Osteoblast (primary cell): Measurements from ENCODE around the gene USH2A. TPM values are rescaled to one million over a fixed set of nuclear protein-coding genes. Genes with fewer than 3 reads are reported as not detected.

Experiments used
- DNase-seq: peaks from one replicate; pipeline ENCODE4 v3.0.0; 2011; ENCODE audit warnings: low spot score, mixed read lengths; ENCODE audit not compliant: insufficient read length; ENCODE audit errors: missing footprints
- H2AFZ ChIP-seq: 2 replicates; pipeline ENCODE4 v1.6.0; 2011; ENCODE audit warnings: mild to moderate bottlenecking, low read length
- H3K27ac ChIP-seq: 2 replicates; pipeline ENCODE4 v1.5.1; 2011; ENCODE audit warnings: mild to moderate bottlenecking, low read depth, low read length, moderate library complexity
- H3K27me3 ChIP-seq: 2 replicates; pipeline ENCODE4 v1.6.0; 2012; ENCODE audit warnings: mild to moderate bottlenecking, control low read depth, inconsistent platforms, low read length, moderate library complexity; ENCODE audit not compliant: insufficient read depth
- H3K36me3 ChIP-seq: 2 replicates; pipeline ENCODE4 v1.5.1; 2011; ENCODE audit warnings: mild to moderate bottlenecking, low read length, control low read depth, moderate library complexity; ENCODE audit not compliant: insufficient read depth
- H3K4me1 ChIP-seq: 2 replicates; pipeline ENCODE4 v1.5.1; 2011; ENCODE audit warnings: mild to moderate bottlenecking, low read length, control low read depth, moderate library complexity; ENCODE audit not compliant: insufficient read depth
- H3K4me2 ChIP-seq: 2 replicates; pipeline ENCODE4 v1.6.0; 2011; ENCODE audit warnings: mild to moderate bottlenecking, low read length; ENCODE audit not compliant: insufficient read depth
- H3K4me3 ChIP-seq: fragments of 200-600 bp; sonication (generic); 3 replicates; pipeline ENCODE4 v1.5.1; 2012; ENCODE audit warnings: mild to moderate bottlenecking, low read length, inconsistent platforms; ENCODE audit not compliant: insufficient read depth
- H3K79me2 ChIP-seq: 2 replicates; pipeline ENCODE4 v1.6.0; 2012; ENCODE audit warnings: mild to moderate bottlenecking, low read length, control low read depth, inconsistent platforms; ENCODE audit not compliant: insufficient read depth
- H3K9me3 ChIP-seq: 2 replicates; pipeline ENCODE4 v1.5.1; 2011; ENCODE audit warnings: low read depth, low read length, control low read depth
- H4K20me1 ChIP-seq: 2 replicates; pipeline ENCODE4 v1.6.0; 2012; ENCODE audit warnings: mild to moderate bottlenecking, low read length, control low read depth; ENCODE audit not compliant: insufficient read depth
- total RNA-seq: library from RNA; depleted of rRNA; stranded (reverse); fragments of >200 nt; gene quantifications from 2 replicates; pipeline ENCODE4 v1.2.3, GENCODE V29; 2012
- TF ChIP-seq, protein P1 (sequence below): IDR thresholded peaks from 2 replicates; pipeline ENCODE4 v1.5.1; 2011; ENCODE audit warnings: mild to moderate bottlenecking, low read depth, low read length, moderate library complexity; ENCODE audit errors: extremely low read depth

Gene USH2A
- total RNA-seq, 1 donor = under 0.01 TPM

DNA sequence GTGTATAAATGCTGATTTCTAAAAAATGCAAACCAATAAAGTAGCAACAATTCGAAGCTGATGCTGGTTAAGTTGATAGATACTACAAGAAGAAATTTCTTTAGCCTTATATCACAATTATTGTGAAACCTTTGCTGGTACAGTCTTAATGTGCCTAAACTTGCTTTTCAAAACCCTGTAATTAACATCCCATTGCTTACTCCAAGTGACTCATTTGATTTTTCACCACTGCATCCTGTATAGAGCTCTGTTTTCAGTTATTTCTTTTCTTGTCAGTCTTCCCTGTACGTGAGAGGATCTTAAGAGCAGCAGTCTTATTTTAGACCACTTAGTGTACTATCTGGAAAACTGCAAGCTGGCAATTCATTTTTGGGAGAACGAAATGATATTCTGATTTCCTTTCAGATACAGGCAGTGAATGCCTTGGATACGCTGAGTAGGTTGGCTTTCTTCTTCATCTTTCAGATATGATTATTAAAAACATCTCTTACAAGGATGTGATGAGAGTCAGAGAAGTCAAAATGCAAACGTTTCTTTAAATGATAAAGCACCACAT lies 645.8 kb downstream of the USH2A start:
- TF ChIP-seq, protein P1, sequence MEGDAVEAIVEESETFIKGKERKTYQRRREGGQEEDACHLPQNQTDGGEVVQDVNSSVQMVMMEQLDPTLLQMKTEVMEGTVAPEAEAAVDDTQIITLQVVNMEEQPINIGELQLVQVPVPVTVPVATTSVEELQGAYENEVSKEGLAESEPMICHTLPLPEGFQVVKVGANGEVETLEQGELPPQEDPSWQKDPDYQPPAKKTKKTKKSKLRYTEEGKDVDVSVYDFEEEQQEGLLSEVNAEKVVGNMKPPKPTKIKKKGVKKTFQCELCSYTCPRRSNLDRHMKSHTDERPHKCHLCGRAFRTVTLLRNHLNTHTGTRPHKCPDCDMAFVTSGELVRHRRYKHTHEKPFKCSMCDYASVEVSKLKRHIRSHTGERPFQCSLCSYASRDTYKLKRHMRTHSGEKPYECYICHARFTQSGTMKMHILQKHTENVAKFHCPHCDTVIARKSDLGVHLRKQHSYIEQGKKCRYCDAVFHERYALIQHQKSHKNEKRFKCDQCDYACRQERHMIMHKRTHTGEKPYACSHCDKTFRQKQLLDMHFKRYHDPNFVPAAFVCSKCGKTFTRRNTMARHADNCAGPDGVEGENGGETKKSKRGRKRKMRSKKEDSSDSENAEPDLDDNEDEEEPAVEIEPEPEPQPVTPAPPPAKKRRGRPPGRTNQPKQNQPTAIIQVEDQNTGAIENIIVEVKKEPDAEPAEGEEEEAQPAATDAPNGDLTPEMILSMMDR = no peak
- Histone ChIP-seq H3K36me3 (no peaks in the 10 kb centered on the region), H3K4me3 (no peak overlapping the region), H3K27me3 (no peaks in the 10 kb centered on the region), H4K20me1 (no peaks in the 10 kb centered on the region), H3K79me2 (no peaks in the 10 kb centered on the region), H3K9me3 (no peaks in the 10 kb centered on the region), H3K4me2 (no peak overlapping the region), H3K4me1 (no peaks in the 10 kb centered on the region), H3K27ac (no peak overlapping the region), H2AFZ (no peak overlapping the region)
- DNase-seq = no peak

DNA sequence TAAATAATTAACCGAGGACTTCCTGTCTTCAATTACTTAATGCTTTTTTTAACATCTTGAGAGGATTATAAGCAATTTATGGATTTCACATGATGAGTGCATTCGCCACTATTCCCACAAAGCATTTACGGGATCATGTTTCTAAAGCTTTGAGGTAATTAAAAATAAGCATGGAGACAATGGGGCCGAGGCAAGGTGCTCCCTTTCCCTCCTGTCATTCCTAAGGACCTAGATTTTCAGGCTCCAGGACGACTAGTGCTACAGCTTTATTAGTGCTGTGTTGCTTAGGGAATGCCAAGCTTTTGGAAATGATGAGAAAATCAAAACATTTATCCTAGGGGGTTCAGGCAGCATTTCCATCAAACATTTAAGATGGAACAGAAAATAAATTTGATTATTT lies 646.9 kb downstream of the USH2A start:
- no peak overlapping the region for H2AFZ ChIP-seq
- no peaks in the 10 kb centered on the region for H3K36me3 ChIP-seq
- DNase-seq = no peak
- no peaks in the 10 kb centered on the region for H4K20me1 ChIP-seq
- no peak overlapping the region for H3K4me2 ChIP-seq
- H3K4me3 ChIP-seq = no peak overlapping the region
- H3K4me1 ChIP-seq = no peaks in the 10 kb centered on the region
- no peaks in the 10 kb centered on the region for H3K79me2 ChIP-seq
- no peaks in the 10 kb centered on the region for H3K9me3 ChIP-seq
- no peak overlapping the region for H3K27ac ChIP-seq
- H3K27me3 ChIP-seq = no peaks in the 10 kb centered on the region
- TF ChIP-seq, protein P1 = no peak

DNA sequence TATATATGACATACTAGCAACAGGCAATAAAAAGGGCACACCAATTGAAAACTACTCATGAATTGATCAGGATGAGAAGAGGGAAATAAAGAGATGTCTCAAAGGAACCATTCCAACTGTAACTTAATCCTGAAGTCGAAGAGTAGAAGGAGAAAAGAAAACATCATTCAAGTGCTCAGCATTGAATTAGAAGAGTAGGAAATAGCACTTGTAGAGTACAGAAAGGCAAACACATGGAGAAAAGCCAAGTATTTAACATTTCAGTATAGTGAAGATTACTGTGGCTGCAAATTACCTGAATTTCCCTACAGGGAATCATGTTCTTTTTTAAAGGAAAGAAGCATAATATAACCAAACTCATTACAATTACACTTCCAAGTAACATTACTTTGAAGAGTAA lies 651.1 kb downstream of the USH2A start:
- H3K9me3 ChIP-seq = no peaks in the 10 kb centered on the region
- H3K36me3 ChIP-seq = no peaks in the 10 kb centered on the region
- no peaks in the 10 kb centered on the region for H3K79me2 ChIP-seq
- no peak overlapping the region for H3K27ac ChIP-seq
- H4K20me1 ChIP-seq = no peaks in the 10 kb centered on the region
- H3K4me2 ChIP-seq = no peak overlapping the region
- H3K4me1 ChIP-seq = no peaks in the 10 kb centered on the region
- H3K27me3 ChIP-seq = no peaks in the 10 kb centered on the region
- TF ChIP-seq, protein P1 = no peak
- H3K4me3 ChIP-seq = no peak overlapping the region
- DNase-seq = no peak
- H2AFZ ChIP-seq = no peak overlapping the region

DNA sequence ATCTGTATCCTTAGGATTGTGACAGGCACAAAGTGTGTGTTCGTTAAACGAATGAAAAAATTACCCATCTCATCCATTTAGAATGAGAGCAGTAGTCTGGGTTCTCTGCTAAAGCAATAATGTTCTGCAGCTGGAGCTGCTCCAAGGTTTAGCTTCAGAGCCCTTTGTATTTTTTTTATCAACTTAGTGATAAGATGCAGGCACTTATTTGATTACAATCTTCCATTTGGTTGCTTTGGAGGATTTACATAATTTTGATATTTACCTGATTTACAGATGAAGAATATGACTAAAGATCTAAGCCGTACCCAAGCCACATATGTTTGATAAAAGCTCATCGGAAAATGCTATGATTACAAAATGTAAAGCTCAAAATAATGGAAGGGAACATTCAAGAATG lies 654.9 kb downstream of the USH2A start:
- no peaks in the 10 kb centered on the region for H3K79me2 ChIP-seq
- H3K4me1 ChIP-seq = no peaks in the 10 kb centered on the region
- no peak overlapping the region for H2AFZ ChIP-seq
- no peak overlapping the region for H3K4me3 ChIP-seq
- no peaks in the 10 kb centered on the region for H3K27me3 ChIP-seq
- no peaks in the 10 kb centered on the region for H4K20me1 ChIP-seq
- no peak overlapping the region for H3K27ac ChIP-seq
- TF ChIP-seq, protein P1 = no peak
- H3K9me3 ChIP-seq = no peaks in the 10 kb centered on the region
- no peak overlapping the region for H3K4me2 ChIP-seq
- no peak for DNase-seq
- H3K36me3 ChIP-seq = no peaks in the 10 kb centered on the region
